Neural progenitor cell (in vitro differentiated cells): ENCODE measurements around the gene CYB5R3. TPM values are rescaled to one million over a fixed set of nuclear protein-coding genes. Genes with fewer than 3 reads are reported as not detected.

ENCODE experiments used
- DNase-seq: peaks from one replicate; pipeline ENCODE4 v3.0.0-alpha.2; 2016; ENCODE audit warnings: low spot score
- H2AFZ ChIP-seq: fragments of 200-600 bp; sonication (generic); replicated peaks from 2 replicates; pipeline ENCODE4 v1.6.1; 2016; ENCODE audit warnings: antibody characterized with exemption
- H3F3A ChIP-seq: fragments of 200-600 bp; sonication (generic); 2 replicates; pipeline ENCODE4 v1.6.1; 2016; ENCODE audit warnings: antibody characterized with exemption, low read depth
- H3K27ac ChIP-seq: fragments of 200-600 bp; sonication (generic); 2 replicates; pipeline ENCODE4 v1.5.1; 2016; ENCODE audit warnings: mild to moderate bottlenecking
- H3K27me3 ChIP-seq: fragments of 200-600 bp; sonication (generic); 2 replicates; pipeline ENCODE4 v1.6.1; 2016; ENCODE audit warnings: mild to moderate bottlenecking, moderate library complexity
- H3K36me3 ChIP-seq: fragments of 200-600 bp; sonication (generic); 2 replicates; pipeline ENCODE4 v1.5.1; 2016
- H3K4me1 ChIP-seq: fragments of 200-600 bp; sonication (generic); 2 replicates; pipeline ENCODE4 v1.6.1; 2016; ENCODE audit warnings: mixed run types
- H3K4me2 ChIP-seq: fragments of 200-600 bp; sonication (generic); 2 replicates; pipeline ENCODE4 v1.6.1; 2016
- H3K4me3 ChIP-seq: fragments of 200-600 bp; sonication (generic); 2 replicates; pipeline ENCODE4 v1.5.1; 2016
- H3K79me2 ChIP-seq: fragments of 200-600 bp; sonication (generic); 2 replicates; pipeline ENCODE4 v1.6.1; 2016; ENCODE audit warnings: low read depth
- H3K9ac ChIP-seq: fragments of 200-600 bp; sonication (generic); 2 replicates; pipeline ENCODE4 v1.6.1; 2016
- H3K9me3 ChIP-seq: fragments of 200-600 bp; sonication (generic); 2 replicates; pipeline ENCODE4 v1.5.1; 2016; ENCODE audit warnings: low read depth
- H4K20me1 ChIP-seq: fragments of 200-600 bp; sonication (generic); 2 replicates; pipeline ENCODE4 v1.6.1; 2016; ENCODE audit warnings: low read depth
- H3K27ac Mint-ChIP-seq: 3 replicates; pipeline ENCODE4 v1.8.0; 2021; ENCODE audit warnings: mixed read lengths
- H3K27me3 Mint-ChIP-seq: 2 replicates; pipeline ENCODE4 v1.8.0; 2022; ENCODE audit warnings: low read depth, mild to moderate bottlenecking, inconsistent platforms, moderate library complexity, mixed read lengths; ENCODE audit not compliant: insufficient read depth
- H3K36me3 Mint-ChIP-seq: 3 replicates; pipeline ENCODE4 v1.8.0; 2021; ENCODE audit warnings: mixed read lengths
- H3K4me1 Mint-ChIP-seq: 3 replicates; pipeline ENCODE4 v1.8.0; 2021; ENCODE audit warnings: mixed read lengths
- H3K4me3 Mint-ChIP-seq: 3 replicates; pipeline ENCODE4 v1.8.0; 2021; ENCODE audit warnings: mild to moderate bottlenecking, moderate library complexity, mixed read lengths
- H3K9me3 Mint-ChIP-seq: 3 replicates; pipeline ENCODE4 v1.8.0; 2020; ENCODE audit warnings: mixed read lengths
- CTCF ChIP-seq: fragments of 200-600 bp; sonication (generic); IDR thresholded peaks from 2 replicates; pipeline ENCODE4 v1.5.1; 2017; ENCODE audit warnings: antibody characterized with exemption, mild to moderate bottlenecking
- EZH2 ChIP-seq: fragments of 200-600 bp; sonication (generic); IDR thresholded peaks from 2 replicates; pipeline ENCODE4 v1.6.1; 2017; ENCODE audit warnings: antibody characterized with exemption, mild to moderate bottlenecking, moderate library complexity
- EZH2phosphoT487 ChIP-seq: fragments of 200-600 bp; sonication (generic); IDR thresholded peaks from 2 replicates; pipeline ENCODE4 v1.6.1; 2017; ENCODE audit warnings: antibody characterized with exemption
- total RNA-seq: library from RNA; depleted of rRNA; stranded (reverse); fragments of >200 nt; gene quantifications from 2 replicates; pipeline ENCODE4 v1.2.3, GENCODE V29; 2015; ENCODE audit warnings: low replicate concordance

Gene CYB5R3
- total RNA-seq, 1 donor from 2014 or later: 21.6 TPM

- Mint-ChIP-seq H3K4me1 (peaks cover 16% of the 10 kb centered on the region), H3K4me3 (peak overlapping the region; percentile 33), H3K27me3 (peaks cover 6% of the 10 kb centered on the region), H3K36me3 (peaks cover 3% of the 10 kb centered on the region), H3K27ac (peak overlapping the region; percentile 60), H3K9me3 (no peaks in the 10 kb centered on the region)
- H3K27me3 ChIP-seq: no peaks in the 10 kb centered on the region
- no peak overlapping the region for H3K9ac ChIP-seq
- H3K9me3 ChIP-seq: no peaks in the 10 kb centered on the region
- DNase-seq: no peak
- no peak overlapping the region for H3K4me2 ChIP-seq
- TF ChIP-seq EZH2phosphoT487 (no peak), CTCF (no peak), EZH2 (no peak)
- H3K4me3 ChIP-seq: no peak overlapping the region
- no peaks in the 10 kb centered on the region for H3F3A ChIP-seq
- peaks cover 15% of the 10 kb centered on the region for H3K4me1 ChIP-seq
- H3K36me3 ChIP-seq: no peaks in the 10 kb centered on the region
- peaks cover 59% of the 10 kb centered on the region for H4K20me1 ChIP-seq
- H3K79me2 ChIP-seq: peaks cover 85% of the 10 kb centered on the region
- H3K27ac ChIP-seq: no peak overlapping the region
- H2AFZ ChIP-seq: no peak overlapping the region
Observed at GRCh38 chr22:42644422-42645340, 4.5 kb downstream of the CYB5R3 start.

GRCh38 chr22:42643634-42644421 lies 5.4 kb downstream of the CYB5R3 start:
- Histone ChIP-seq H3K79me2 (peaks cover 87% of the 10 kb centered on the region), H2AFZ (no peak overlapping the region), H3K9me3 (no peaks in the 10 kb centered on the region), H3K4me3 (no peak overlapping the region), H3K9ac (no peak overlapping the region), H3F3A (no peaks in the 10 kb centered on the region), H3K4me1 (peaks cover 15% of the 10 kb centered on the region), H4K20me1 (peaks cover 59% of the 10 kb centered on the region), H3K36me3 (no peaks in the 10 kb centered on the region), H3K4me2 (peak overlapping the region; percentile 33), H3K27ac (no peak overlapping the region), H3K27me3 (no peaks in the 10 kb centered on the region)
- no peak overlapping the region for H3K4me3 Mint-ChIP-seq
- no peak overlapping the region for H3K27ac Mint-ChIP-seq
- TF ChIP-seq EZH2phosphoT487 (no peak), EZH2 (no peak), CTCF (no peak)
- peaks cover 3% of the 10 kb centered on the region for H3K36me3 Mint-ChIP-seq
- peaks cover 6% of the 10 kb centered on the region for H3K27me3 Mint-ChIP-seq
- H3K9me3 Mint-ChIP-seq: no peaks in the 10 kb centered on the region
- no peak for DNase-seq
- peaks cover 16% of the 10 kb centered on the region for H3K4me1 Mint-ChIP-seq

- H3K27me3 ChIP-seq: no peaks in the 10 kb centered on the region
- Mint-ChIP-seq H3K4me1 (peaks cover 12% of the 10 kb centered on the region), H3K36me3 (peaks cover 3% of the 10 kb centered on the region), H3K9me3 (no peaks in the 10 kb centered on the region), H3K27me3 (peaks cover 3% of the 10 kb centered on the region), H3K27ac (no peak overlapping the region), H3K4me3 (no peak overlapping the region)
- no peaks in the 10 kb centered on the region for H3K9me3 ChIP-seq
- no peak overlapping the region for H3K9ac ChIP-seq
- H3K79me2 ChIP-seq: peaks cover 79% of the 10 kb centered on the region
- peaks cover 51% of the 10 kb centered on the region for H4K20me1 ChIP-seq
- DNase-seq: peak; percentile 31
- H3K4me1 ChIP-seq: peaks cover 10% of the 10 kb centered on the region
- peak overlapping the region; percentile 33 for H3K4me2 ChIP-seq
- no peaks in the 10 kb centered on the region for H3F3A ChIP-seq
- H3K4me3 ChIP-seq: no peak overlapping the region
- no peak overlapping the region for H2AFZ ChIP-seq
- no peak for TF ChIP-seq EZH2phosphoT487
- no peak for TF ChIP-seq EZH2
- TF ChIP-seq CTCF: no peak
- peak overlapping the region; percentile 72 for H3K27ac ChIP-seq
- no peaks in the 10 kb centered on the region for H3K36me3 ChIP-seq
Observed at GRCh38 chr22:42642806-42643633, 6.2 kb downstream of the CYB5R3 start.
